ENCODE measurements around the gene MUC4.
"Not testable (repeated sequence)": the region's sequence is repeated elsewhere in the genome, so short reads cannot be mapped to it uniquely, and the experiment has no call there.

MUC4 gene

DNA sequence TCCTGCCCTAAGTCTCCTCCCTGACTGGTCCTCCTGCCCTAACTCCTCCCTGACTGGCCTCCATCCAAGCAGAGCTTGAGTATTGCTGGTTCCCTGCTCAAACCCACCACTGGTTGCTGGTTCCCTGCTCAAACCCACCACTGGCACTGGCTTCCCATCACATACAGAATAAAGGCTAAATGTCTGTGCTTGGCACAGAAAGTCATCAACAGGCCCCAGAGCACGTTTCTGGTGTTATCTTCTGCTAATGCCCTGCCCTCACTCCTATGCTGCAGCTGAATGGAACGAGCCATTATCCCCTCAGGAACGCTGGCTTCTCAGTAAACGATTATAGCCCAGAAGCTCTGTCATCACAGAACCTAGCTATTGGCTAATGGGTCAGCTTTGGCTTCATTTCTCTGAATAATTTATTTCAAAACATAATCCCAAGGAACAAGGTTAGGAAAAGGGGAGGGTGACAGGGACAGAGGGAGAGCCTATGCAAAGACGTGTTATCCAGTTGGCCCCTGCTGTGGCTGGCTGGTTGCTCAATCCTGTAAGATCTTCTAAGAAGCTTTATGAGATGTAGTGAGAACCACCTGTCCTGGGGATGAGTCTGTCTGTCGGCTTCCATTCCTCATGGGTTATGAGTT lies 97.2 kb downstream of the MUC4 start:
- DNase-seq, result no peak

DNA sequence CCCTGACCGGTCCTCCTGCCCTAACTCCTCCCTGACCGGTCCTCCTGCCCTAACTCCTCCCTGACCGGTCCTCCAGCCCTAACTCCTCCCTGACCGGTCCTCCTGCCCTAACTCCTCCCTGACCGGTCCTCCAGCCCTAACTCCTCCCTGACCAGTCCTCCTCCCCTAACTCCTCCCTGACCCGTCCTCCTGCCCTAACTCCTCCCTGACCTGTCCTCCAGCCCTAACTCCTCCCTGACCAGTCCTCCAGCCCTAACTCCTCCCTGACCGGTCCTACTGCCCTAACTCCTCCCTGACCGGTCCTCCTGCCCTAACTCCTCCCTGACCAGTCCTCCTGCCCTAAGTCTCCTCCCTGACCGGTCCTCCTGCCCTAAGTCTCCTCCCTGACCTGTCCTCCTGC lies 98.6 kb downstream of the MUC4 start:
- not testable (repeated sequence) for DNase-seq

DNA sequence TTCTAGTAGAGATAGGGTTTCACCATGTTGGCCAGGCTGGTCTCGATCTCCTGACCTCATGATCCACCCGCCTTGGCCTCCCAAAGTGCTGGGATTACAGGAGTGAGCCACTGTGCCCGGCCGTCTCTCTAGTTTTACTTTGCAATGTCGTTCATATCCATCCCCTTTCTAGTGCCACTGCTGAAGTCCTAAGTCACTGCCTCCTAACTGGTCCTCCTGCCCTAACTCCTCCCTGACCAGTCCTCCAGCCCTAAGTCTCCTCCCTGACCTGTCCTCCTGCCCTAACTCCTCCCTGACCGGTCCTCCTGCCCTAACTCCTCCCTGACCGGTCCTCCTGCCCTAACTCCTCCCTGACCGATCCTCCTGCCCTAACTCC lies 99.2 kb downstream of the MUC4 start:
- DNase-seq, result not testable (repeated sequence)

GRCh38 chr3:195711813-195712534 lies 99.8 kb downstream of the MUC4 start:
- DNase-seq, result no peak

- DNase-seq, result not testable (repeated sequence)
These were observed 100.5 kb downstream of the MUC4 start for GRCh38 chr3:195711091-195711812.

DNA sequence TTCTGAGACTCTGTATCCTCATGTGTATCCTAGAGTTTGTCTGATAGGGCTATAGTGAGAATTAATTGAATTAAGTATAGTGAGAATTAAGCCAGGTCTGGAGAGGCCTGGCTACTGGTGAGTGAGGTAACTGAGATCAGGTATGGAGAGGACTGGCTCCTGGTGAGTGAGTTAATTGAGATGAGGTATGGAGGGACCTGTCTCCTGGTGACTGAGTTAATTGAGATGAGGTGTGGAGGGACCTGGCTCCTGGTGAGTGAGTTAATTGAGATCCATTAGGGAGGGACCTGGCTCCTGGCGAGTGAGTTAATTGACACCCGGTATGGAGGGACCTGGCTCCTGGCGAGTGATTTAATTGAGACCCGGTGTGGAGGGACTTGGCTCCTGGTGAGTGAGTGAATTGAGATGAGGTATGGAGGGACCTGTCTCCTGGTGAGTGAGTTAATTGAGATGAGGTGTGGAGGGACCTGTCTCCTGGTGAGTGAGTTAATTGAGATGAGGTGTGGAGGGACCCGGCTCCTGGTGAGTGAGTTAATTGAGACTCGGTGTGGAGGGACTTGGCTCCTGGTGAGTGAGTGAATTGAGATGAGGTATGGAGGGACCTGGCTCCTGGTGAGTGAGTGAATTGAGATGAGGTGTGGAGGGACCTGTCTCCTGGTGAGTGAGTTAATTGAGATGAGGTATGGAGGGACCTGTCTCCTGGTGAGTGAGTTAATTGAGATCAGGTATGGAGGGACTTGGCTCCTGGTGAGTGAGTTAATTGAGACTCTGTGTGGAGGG lies 101.4 kb downstream of the MUC4 start:
- DNase-seq, result not testable (repeated sequence)

DNA sequence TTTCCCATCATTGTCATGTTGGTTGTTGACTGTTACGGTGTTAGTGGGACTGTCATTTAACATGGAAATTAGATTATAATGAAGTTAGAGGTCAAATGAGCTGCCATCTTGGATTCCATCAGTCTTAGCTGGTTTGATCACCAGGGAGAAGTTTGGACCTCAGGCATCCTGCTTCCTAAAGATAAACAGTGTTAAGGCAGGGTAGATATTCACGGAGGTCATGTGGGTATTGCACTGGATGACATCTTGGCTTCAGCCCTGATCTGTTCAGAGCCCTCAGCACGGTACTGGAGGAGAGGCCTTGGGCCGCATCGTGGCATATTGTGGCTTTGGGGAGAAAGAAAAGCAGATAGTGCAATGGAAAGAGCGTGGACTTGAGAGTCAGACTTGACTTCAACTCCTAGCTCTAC lies 102.0 kb downstream of the MUC4 start:
- no peak for DNase-seq

DNA sequence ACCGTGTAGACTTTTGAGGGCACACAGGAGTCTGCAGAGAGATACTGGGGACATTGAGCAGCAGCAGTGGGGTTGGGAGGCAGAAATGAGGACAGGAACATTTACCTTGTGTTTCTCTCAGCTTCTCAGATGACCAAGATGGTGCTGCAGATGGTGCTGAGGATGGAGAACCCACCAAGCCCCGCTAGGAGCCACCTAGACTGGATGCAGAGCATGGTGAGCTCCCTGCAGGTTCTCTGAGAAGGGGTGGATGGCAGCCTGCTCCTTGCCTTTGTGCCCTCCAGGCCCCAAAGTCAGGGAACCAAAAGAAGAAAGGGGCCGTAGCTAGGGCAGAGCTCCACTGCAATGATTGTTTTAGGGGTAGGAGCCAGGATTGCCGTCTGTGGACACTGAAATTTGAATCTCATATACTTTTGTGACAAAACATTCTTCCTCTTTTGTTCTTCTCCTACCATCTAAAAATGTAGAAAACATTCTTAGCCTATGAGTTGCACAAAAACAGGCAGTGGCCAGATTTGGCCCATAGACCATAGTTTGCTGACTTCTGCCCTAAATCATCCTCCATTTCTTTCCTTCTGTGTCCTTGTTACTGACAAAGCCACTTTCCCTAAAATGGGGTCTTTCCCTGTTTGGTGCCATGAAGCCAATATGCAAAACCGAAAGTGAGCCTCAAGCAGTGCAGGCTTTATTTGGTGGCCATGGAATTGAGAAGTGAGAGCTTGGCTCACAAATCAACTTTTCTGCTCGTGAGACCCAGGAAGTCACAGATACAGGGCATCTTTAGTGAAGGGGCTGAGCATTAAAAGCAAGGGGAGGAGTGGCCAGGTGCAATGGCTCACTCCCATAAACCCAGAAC lies 102.9 kb downstream of the MUC4 start:
- no peak for DNase-seq

DNA sequence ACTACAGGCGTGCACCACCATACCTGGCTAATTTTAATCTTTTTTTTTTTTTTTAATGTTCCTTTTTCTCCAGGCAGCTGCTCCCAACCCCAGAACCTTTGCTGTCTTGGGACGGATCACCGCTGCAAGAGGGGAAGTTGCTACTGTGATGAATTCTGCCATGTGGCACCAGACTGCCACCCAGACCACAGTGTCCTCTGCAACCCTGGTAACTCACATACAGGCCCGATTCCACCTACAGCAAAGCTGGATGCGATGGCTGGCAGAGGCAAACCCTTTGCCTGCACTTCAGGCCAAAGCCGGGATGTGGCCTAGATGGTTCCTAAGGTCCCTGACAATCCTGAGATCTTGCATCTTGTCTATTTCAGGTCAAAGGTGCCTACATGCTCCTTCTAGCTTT lies 103.7 kb downstream of the MUC4 start:
- DNase-seq, result no peak

DNA sequence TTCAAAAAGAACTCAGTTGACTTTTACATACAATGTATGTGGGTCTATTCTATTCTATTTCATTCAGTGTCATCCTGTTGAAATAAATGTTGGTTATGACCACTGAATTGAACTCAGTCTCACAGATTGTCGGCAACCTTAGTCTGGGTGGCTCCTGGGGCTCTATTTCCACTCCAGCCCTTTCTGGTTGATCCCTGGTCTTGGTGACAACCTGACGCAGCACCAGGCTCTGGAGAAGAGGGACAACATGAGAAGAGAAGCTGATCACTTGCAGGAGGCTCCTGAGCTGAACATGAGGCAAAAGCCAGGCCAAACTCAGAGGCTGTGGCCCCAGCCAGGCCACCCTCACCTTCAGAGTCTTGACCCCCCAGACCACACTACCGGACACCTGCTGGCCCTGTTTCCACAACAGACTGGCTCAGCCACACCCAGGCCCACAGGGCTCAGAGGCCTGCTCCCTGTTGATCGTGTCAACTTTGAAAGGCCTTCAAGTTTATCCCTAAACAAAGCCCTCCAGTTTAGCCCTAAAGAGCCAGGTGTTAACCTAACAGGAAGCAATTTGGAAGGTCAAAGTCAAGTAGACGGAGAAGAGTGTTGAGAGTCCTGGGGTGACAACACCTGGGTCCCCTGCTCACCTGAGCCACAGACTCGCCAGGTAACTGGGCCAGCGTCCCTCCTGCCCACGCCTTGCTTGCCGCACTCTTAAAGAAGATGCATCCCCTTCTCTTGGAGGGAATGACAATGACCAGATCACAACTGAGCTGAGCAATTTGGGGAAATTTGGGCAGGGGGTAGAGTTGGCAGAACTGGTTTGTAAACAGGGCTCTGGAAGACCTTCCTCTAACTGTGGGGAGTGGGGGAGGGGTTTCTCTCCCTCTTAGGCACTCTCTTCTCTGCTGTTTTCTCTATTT lies 106.4 kb downstream of the MUC4 start:
- no peak for DNase-seq

DNA sequence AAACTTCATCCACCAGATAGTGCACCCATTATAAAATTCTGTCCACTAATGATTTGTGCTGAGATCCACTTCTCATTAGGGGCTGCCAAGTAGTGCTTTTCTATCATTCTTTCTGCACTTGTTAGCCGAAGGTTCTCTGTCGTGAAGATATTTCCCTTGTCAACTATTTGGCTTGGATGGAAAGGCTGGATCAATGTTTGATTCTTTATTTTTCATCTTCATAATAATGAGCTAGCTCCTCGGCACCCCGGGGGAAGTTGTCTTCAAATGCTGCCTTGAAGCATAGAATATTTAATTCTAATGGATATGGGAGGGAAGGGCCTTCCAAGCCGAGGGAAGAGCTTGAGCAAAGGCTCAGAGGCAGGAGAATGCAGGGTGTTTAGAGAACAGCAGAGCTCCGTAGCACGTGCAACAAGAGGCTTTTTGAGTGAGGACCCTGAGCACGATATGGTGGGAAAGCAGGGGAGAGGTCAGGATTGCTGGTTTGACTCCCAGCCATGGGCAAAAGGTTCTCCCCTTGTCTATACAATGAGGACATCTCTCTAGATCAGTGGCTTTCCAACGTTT lies 107.2 kb downstream of the MUC4 start:
- no peak for DNase-seq

- no peak for DNase-seq
These were observed 108.0 kb downstream of the MUC4 start for GRCh38 chr3:195703776-195704175.

DNA sequence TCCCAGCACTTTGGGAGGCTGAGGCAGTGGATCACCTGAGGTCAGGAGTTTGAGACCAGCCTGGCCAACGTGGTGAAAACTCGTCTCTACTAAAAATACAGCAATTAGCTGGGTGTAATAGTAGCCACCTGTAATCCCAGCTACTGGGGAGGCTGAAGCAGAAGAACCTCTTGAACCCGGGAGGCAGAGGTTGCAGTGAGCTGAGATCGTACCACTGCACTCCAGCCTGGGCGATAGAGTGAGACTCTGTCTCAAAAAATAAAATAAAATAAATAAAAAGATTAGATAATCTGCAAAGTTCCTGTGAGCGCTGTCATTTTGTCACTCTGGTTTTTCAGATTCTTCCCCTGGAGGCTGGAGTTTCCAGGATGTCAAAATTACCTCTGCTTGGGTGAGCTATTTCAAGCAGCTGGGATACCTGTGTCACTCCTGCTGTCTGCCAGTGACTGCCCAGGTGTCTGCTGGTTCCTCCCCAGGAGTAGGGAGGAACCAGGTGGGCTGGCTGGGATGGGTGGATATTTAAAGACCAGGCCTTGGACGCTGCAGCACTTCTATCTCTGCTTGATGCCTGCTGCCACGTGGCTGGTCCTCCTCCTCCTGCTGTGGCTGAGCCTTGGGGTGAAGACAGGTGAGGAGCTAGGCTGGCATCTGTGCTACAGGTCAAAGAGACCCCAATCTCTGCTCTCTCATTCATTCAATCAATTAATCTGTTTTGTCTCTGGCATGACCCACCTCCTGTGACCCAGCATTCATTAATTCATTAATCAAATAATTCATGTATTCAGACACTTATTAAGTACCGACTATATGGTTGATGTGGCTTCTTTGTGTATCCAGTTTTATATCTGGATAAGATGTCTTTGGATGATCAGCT lies 110.5 kb downstream of the MUC4 start:
- no peak for DNase-seq

DNA sequence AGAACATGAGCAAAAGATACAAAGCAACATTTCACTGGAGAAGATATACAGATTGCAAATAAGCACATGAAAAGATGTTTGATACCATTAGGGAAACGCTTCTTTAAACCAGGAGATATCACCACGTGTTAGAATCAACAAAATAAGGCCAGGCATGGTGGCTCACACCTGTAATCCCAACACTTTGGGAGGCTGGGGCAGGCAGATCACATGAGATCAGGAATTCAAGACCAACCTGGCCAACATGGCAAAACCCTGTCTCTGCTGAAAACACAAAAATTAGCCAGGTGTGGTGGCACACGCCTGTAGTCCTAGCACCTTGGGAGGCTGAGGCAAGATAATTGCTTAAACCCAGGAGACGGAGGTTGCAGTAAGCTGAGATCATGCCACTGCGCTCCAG lies 111.4 kb downstream of the MUC4 start:
- no peak for DNase-seq

- DNase-seq, result no peak
These were observed 111.9 kb downstream of the MUC4 start for GRCh38 chr3:195699860-195700259.

- no peak for DNase-seq
These were observed 112.3 kb downstream of the MUC4 start for GRCh38 chr3:195699388-195699771.

- no peak for DNase-seq
These were observed 112.9 kb downstream of the MUC4 start for GRCh38 chr3:195698647-195699387.

- no peak for DNase-seq
These were observed 113.4 kb downstream of the MUC4 start for GRCh38 chr3:195698325-195698646.
